Kidney (tissue), 14 donors: ENCODE results near the gene SYK. TPM values are rescaled to one million over a fixed set of nuclear protein-coding genes. Genes with fewer than 3 reads are reported as not detected.

Experiments used
- DNase-seq, 5 donors: peaks; one replicate each; pipeline ENCODE4 v3.0.0-alpha.2; 2013 to 2020
- FAIRE-seq: peaks from 2 replicates; lab custom pipeline; 2012; peaks lifted over from hg19 to GRCh38; lab: Jason Lieb, UNC
- H3K27ac ChIP-seq, 2 donors: one replicate each; pipeline ENCODE4 v1.7.0; 2013; ENCODE audit warnings: low read depth in 2 of 2, low read length in 2 of 2, inconsistent platforms in 1 of 2
- H3K27me3 ChIP-seq: one replicate; pipeline ENCODE4 v1.7.1; 2013; ENCODE audit warnings: low read length, inconsistent platforms; ENCODE audit not compliant: control insufficient read depth, insufficient read depth
- H3K36me3 ChIP-seq, 3 donors: one replicate each; pipeline versions ENCODE4 v1.7.0 to v1.7.1; 2013; ENCODE audit warnings: low read length in 3 of 3, control low read depth in 1 of 3, inconsistent platforms in 1 of 3; ENCODE audit not compliant: insufficient read depth in 3 of 3, control insufficient read depth in 2 of 3
- H3K4me1 ChIP-seq, 3 donors: one replicate each; pipeline versions ENCODE4 v1.7.0 to v1.7.1; 2013; ENCODE audit warnings: low read length in 3 of 3, inconsistent platforms in 1 of 3, low read depth in 1 of 3; ENCODE audit not compliant: control insufficient read depth in 2 of 3, insufficient read depth in 2 of 3
- H3K4me3 ChIP-seq, 3 donors: one replicate each; pipeline versions ENCODE4 v1.7.0 to v1.8.1; 2013; ENCODE audit warnings: low read length in 3 of 3, control low read depth in 1 of 3, inconsistent platforms in 1 of 3
- H3K9ac ChIP-seq, 3 donors: one replicate each; pipeline versions ENCODE4 v1.7.0 to v1.7.1; 2013; ENCODE audit warnings: low read length in 3 of 3, control low read depth in 1 of 3, inconsistent platforms in 1 of 3
- H3K9me3 ChIP-seq, 3 donors: one replicate each; pipeline versions ENCODE4 v1.7.0 to v1.7.1; 2013; ENCODE audit warnings: low read length in 3 of 3, control low read depth in 1 of 3, inconsistent platforms in 1 of 3; ENCODE audit not compliant: control insufficient read depth in 2 of 3, insufficient read depth in 1 of 3
- intact Hi-C: fragments of 100-400 bp; cut with DNase I; formaldehyde crosslinking; loops from one replicate; pipeline ENCODE4 v1.11.1; 2022
- polyA plus RNA-seq: library from polyadenylated mRNA; stranded (reverse); fragments of 350-450 nt; fragmentation: Illumina TruSeq; extraction: RNeasy Lipid Tissue Mini Kit (QIAGEN cat#74804); gene quantifications from one replicate; pipeline ENCODE4 v1.2.3, GENCODE V29; 2014; ENCODE audit warnings: low read depth, low replicate concordance; ENCODE audit not compliant: insufficient read depth
- total RNA-seq: library from RNA; stranded (reverse); fragmentation: NEBNext Ultra II Directional; extraction: Animal tissue kit (Norgen Biotek cat#: 25700); gene quantifications from one replicate; pipeline ENCODE4 v1.2.1, GENCODE V29; 2021
- TF ChIP-seq, protein P1 (sequence below): IDR thresholded peaks from 3 replicates; pipeline ENCODE4 v1.5.1; 2012; ENCODE audit warnings: mild to moderate bottlenecking, moderate library complexity, borderline replicate concordance; ENCODE audit not compliant: insufficient read depth; ENCODE audit errors: extremely low read depth
- donor health status: control.
- donor health status: control.
- donor health status: control.
- donor health status: control.
- donor health status: control.
- donor health status: DM: yes; HTN: yes; CAD: no.
- donor health status: Normal renal cell carcinoma (clear cell type).

Gene SYK
- total and polyA plus RNA-seq, 2 donors from 2014 or later, result 13.3 to 52.2 TPM

DNA sequence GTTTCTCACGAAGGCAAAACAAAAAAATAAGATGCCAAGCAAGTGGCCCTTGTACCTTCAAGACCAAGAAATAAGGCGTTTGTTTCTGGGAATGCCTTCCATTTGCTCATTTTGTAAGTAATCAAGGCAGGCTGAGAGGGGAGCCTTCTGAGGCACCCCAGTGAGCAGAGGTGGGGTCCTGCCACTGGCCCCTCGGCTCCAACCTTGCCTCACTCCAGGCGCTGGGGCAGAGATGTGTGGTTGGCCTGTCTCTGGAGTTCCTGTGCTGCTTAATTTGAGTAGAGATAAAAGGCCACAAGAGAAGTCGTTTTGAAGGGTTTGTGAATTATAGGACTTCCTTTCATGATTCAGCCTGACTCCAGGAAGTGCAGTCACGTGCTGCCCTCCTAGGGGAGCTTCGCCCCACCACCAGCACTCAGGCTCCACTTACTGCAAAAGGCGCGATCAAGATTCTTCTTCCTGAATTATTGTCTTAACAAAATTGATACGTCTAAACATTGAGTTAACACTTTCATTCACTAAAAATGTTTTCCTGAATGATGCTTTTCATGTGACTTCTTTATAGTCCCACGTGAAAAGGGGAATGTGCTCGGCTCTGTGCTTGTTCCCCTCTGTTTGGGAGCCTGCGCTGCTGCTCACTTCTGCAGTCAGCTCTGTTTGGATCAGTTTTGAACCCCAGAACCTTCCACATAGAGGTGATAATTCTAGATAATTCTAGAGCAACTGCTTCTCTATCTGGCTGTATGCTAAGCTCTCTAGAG lies 13.7 kb downstream of the SYK start:
- no peak overlapping the region for H3K4me3 ChIP-seq

GRCh38 chr9:90815944-90816357 lies 14.3 kb downstream of the SYK start:
- DNase-seq, result peak in 1 of 5 donors; percentile 19
- Histone ChIP-seq H3K9me3 (no peaks in the 10 kb centered on the region), H3K27ac (no peak overlapping the region), H3K4me3 (no peak overlapping the region), H3K36me3 (no peaks in the 10 kb centered on the region), H3K9ac (no peak overlapping the region), H3K27me3 (no peaks in the 10 kb centered on the region), H3K4me1 (peaks cover 0 to 4% (median 3%) of the 10 kb centered on the region in 3 donors)
- FAIRE-seq, result no peak
- intact Hi-C loops, result no loop called here
- TF ChIP-seq, protein P1, sequence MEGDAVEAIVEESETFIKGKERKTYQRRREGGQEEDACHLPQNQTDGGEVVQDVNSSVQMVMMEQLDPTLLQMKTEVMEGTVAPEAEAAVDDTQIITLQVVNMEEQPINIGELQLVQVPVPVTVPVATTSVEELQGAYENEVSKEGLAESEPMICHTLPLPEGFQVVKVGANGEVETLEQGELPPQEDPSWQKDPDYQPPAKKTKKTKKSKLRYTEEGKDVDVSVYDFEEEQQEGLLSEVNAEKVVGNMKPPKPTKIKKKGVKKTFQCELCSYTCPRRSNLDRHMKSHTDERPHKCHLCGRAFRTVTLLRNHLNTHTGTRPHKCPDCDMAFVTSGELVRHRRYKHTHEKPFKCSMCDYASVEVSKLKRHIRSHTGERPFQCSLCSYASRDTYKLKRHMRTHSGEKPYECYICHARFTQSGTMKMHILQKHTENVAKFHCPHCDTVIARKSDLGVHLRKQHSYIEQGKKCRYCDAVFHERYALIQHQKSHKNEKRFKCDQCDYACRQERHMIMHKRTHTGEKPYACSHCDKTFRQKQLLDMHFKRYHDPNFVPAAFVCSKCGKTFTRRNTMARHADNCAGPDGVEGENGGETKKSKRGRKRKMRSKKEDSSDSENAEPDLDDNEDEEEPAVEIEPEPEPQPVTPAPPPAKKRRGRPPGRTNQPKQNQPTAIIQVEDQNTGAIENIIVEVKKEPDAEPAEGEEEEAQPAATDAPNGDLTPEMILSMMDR, result no peak

More for the DNA sequence above, 13.7 kb downstream of the SYK start:
- Histone ChIP-seq H3K27me3 (no peaks in the 10 kb centered on the region), H3K36me3 (no peaks in the 10 kb centered on the region), H3K4me1 (peaks cover 0 to 5% (median 3%) of the 10 kb centered on the region in 3 donors), H3K27ac (peak overlapping the region in 1 of 2 donors; percentile 23), H3K9me3 (no peaks in the 10 kb centered on the region), H3K9ac (no peak overlapping the region)
- DNase-seq (peak in 3 of 5 donors; percentile 36 to 79 (median 66)), FAIRE-seq (no peak)
- intact Hi-C loops, result no loop called here
- TF ChIP-seq, protein P1, result no peak

DNA sequence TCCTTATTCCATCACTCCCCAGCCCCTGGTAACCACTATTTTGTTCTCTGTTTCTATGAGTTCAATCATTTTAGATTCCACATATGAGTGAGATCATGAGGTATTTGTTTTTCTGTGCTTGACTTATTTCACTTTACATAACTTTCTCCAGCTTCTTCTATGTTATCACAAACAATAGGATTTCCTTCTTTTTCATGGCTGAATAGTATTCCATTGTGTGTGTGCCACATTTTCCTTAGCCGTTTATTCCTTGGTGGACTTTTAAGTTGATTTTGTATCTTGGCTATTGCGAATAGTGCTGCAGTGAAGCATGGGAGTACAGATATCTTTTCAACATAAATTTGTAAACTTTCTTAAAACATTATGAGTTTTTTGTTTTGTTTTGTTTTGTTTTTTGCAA lies 15.1 kb downstream of the SYK start:
- no peak for FAIRE-seq
- DNase-seq, result no peak
- no peak overlapping the region for H3K9ac ChIP-seq
- TF ChIP-seq, protein P1, result no peak
- intact Hi-C loops, result no loop called here
- no peak overlapping the region for H3K27ac ChIP-seq
- no peak overlapping the region for H3K4me3 ChIP-seq
- no peaks in the 10 kb centered on the region for H3K9me3 ChIP-seq
- peaks cover 0 to 4% (median 3%) of the 10 kb centered on the region in 3 donors for H3K4me1 ChIP-seq
- no peaks in the 10 kb centered on the region for H3K27me3 ChIP-seq
- no peaks in the 10 kb centered on the region for H3K36me3 ChIP-seq
